Osteoblast (primary cell): ENCODE results near the gene C2. TPM values are rescaled to one million over a fixed set of nuclear protein-coding genes. Genes with fewer than 3 reads are reported as not detected.
A peak's percentile ranks its signal among the peaks of the same experiment; 100 is the strongest.

Experiments used
- DNase-seq: peaks from one replicate; pipeline ENCODE4 v3.0.0; 2011; ENCODE audit warnings: low spot score, mixed read lengths; ENCODE audit not compliant: insufficient read length; ENCODE audit errors: missing footprints
- H2AFZ ChIP-seq: 2 replicates; pipeline ENCODE4 v1.6.0; 2011; ENCODE audit warnings: mild to moderate bottlenecking, low read length
- H3K27ac ChIP-seq: 2 replicates; pipeline ENCODE4 v1.5.1; 2011; ENCODE audit warnings: mild to moderate bottlenecking, low read depth, low read length, moderate library complexity
- H3K27me3 ChIP-seq: 2 replicates; pipeline ENCODE4 v1.6.0; 2012; ENCODE audit warnings: mild to moderate bottlenecking, control low read depth, inconsistent platforms, low read length, moderate library complexity; ENCODE audit not compliant: insufficient read depth
- H3K36me3 ChIP-seq: 2 replicates; pipeline ENCODE4 v1.5.1; 2011; ENCODE audit warnings: mild to moderate bottlenecking, low read length, control low read depth, moderate library complexity; ENCODE audit not compliant: insufficient read depth
- H3K4me1 ChIP-seq: 2 replicates; pipeline ENCODE4 v1.5.1; 2011; ENCODE audit warnings: mild to moderate bottlenecking, low read length, control low read depth, moderate library complexity; ENCODE audit not compliant: insufficient read depth
- H3K4me2 ChIP-seq: 2 replicates; pipeline ENCODE4 v1.6.0; 2011; ENCODE audit warnings: mild to moderate bottlenecking, low read length; ENCODE audit not compliant: insufficient read depth
- H3K4me3 ChIP-seq: fragments of 200-600 bp; sonication (generic); 3 replicates; pipeline ENCODE4 v1.5.1; 2012; ENCODE audit warnings: mild to moderate bottlenecking, low read length, inconsistent platforms; ENCODE audit not compliant: insufficient read depth
- H3K79me2 ChIP-seq: 2 replicates; pipeline ENCODE4 v1.6.0; 2012; ENCODE audit warnings: mild to moderate bottlenecking, low read length, control low read depth, inconsistent platforms; ENCODE audit not compliant: insufficient read depth
- H3K9me3 ChIP-seq: 2 replicates; pipeline ENCODE4 v1.5.1; 2011; ENCODE audit warnings: low read depth, low read length, control low read depth
- H4K20me1 ChIP-seq: 2 replicates; pipeline ENCODE4 v1.6.0; 2012; ENCODE audit warnings: mild to moderate bottlenecking, low read length, control low read depth; ENCODE audit not compliant: insufficient read depth
- total RNA-seq: library from RNA; depleted of rRNA; stranded (reverse); fragments of >200 nt; gene quantifications from 2 replicates; pipeline ENCODE4 v1.2.3, GENCODE V29; 2012
- TF ChIP-seq, protein P1 (sequence below): IDR thresholded peaks from 2 replicates; pipeline ENCODE4 v1.5.1; 2011; ENCODE audit warnings: mild to moderate bottlenecking, low read depth, low read length, moderate library complexity; ENCODE audit errors: extremely low read depth

The C2 gene
- total RNA-seq, 1 donor: 12.7 TPM

DNA sequence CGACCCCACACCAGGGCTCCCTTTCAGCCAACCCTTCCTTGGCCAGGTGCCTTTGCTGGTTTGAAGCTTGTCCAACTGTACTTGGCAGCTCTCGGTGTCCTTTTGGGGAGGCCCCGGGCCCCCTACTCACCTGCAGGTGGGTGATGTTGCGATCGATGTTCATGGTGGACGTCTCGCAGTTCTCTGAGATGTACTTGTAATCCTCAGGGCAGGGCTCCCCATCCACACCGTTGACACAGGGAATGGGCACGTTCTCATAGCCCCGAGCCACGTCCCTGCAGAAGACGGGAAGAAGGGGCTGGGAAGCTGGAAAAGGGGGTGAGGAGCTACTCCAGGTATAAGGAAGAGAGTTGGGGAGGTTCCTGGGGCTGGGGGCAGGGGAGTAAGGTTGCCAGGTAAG lies 43.8 kb upstream of the C2 start:
- Histone ChIP-seq H4K20me1 (no peaks in the 10 kb centered on the region), H3K4me3 (no peak overlapping the region), H3K4me2 (no peak overlapping the region), H3K4me1 (no peaks in the 10 kb centered on the region), H3K9me3 (no peaks in the 10 kb centered on the region), H3K27ac (no peak overlapping the region), H3K36me3 (peaks cover 69% of the 10 kb centered on the region), H3K79me2 (no peaks in the 10 kb centered on the region), H2AFZ (no peak overlapping the region), H3K27me3 (no peaks in the 10 kb centered on the region)
- peak; percentile 25 for DNase-seq
- TF ChIP-seq, protein P1, sequence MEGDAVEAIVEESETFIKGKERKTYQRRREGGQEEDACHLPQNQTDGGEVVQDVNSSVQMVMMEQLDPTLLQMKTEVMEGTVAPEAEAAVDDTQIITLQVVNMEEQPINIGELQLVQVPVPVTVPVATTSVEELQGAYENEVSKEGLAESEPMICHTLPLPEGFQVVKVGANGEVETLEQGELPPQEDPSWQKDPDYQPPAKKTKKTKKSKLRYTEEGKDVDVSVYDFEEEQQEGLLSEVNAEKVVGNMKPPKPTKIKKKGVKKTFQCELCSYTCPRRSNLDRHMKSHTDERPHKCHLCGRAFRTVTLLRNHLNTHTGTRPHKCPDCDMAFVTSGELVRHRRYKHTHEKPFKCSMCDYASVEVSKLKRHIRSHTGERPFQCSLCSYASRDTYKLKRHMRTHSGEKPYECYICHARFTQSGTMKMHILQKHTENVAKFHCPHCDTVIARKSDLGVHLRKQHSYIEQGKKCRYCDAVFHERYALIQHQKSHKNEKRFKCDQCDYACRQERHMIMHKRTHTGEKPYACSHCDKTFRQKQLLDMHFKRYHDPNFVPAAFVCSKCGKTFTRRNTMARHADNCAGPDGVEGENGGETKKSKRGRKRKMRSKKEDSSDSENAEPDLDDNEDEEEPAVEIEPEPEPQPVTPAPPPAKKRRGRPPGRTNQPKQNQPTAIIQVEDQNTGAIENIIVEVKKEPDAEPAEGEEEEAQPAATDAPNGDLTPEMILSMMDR: no peak

- H3K27ac ChIP-seq: no peak overlapping the region
- H3K4me2 ChIP-seq: no peak overlapping the region
- no peaks in the 10 kb centered on the region for H3K4me1 ChIP-seq
- H3K27me3 ChIP-seq: no peaks in the 10 kb centered on the region
- H3K36me3 ChIP-seq: peaks cover 75% of the 10 kb centered on the region
- H2AFZ ChIP-seq: no peak overlapping the region
- no peaks in the 10 kb centered on the region for H3K79me2 ChIP-seq
- H3K4me3 ChIP-seq: no peak overlapping the region
- DNase-seq: peak; percentile 71
- H3K9me3 ChIP-seq: no peaks in the 10 kb centered on the region
- TF ChIP-seq, protein P1: no peak
- H4K20me1 ChIP-seq: no peaks in the 10 kb centered on the region
Measured at GRCh38 chr6:31884528-31885035, 42.9 kb upstream of the C2 start.

DNA sequence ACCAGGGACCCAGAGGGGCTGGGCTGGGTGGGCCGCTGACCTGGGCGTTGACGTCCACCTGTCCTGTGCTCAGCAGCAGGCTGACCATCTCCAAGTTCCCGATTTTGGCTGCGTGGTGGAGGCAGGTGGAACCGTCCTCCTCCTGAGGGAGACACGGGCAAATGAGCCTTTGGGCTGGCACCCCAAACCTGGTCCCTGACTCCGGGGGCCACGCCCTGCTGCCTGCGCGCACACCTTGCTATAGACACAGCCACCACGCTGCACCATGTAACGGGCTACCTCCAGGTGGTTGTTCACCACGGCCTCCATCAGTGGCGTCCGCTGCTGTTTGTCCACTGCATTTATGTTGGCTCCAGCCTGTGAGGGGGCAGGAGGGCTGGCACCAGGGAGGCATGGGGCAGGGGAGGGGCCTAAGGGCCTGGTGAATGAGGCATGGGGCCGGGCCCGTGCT lies 41.0 kb upstream of the C2 start:
- H3K9me3 ChIP-seq: no peaks in the 10 kb centered on the region
- H3K4me2 ChIP-seq: no peak overlapping the region
- TF ChIP-seq, protein P1: no peak
- H3K27me3 ChIP-seq: no peaks in the 10 kb centered on the region
- H3K36me3 ChIP-seq: peaks cover 65% of the 10 kb centered on the region
- H4K20me1 ChIP-seq: no peaks in the 10 kb centered on the region
- no peak overlapping the region for H2AFZ ChIP-seq
- H3K4me1 ChIP-seq: no peaks in the 10 kb centered on the region
- DNase-seq: peak; percentile 11
- H3K79me2 ChIP-seq: no peaks in the 10 kb centered on the region
- no peak overlapping the region for H3K27ac ChIP-seq
- no peak overlapping the region for H3K4me3 ChIP-seq

- H3K4me1 ChIP-seq: no peaks in the 10 kb centered on the region
- H4K20me1 ChIP-seq: no peaks in the 10 kb centered on the region
- H3K79me2 ChIP-seq: no peaks in the 10 kb centered on the region
- H2AFZ ChIP-seq: no peak overlapping the region
- DNase-seq: peak; percentile 86
- no peaks in the 10 kb centered on the region for H3K27me3 ChIP-seq
- H3K9me3 ChIP-seq: no peaks in the 10 kb centered on the region
- TF ChIP-seq, protein P1: no peak
- H3K27ac ChIP-seq: no peak overlapping the region
- H3K36me3 ChIP-seq: peaks cover 70% of the 10 kb centered on the region
- H3K4me2 ChIP-seq: no peak overlapping the region
- H3K4me3 ChIP-seq: no peak overlapping the region
Measured at GRCh38 chr6:31887173-31888007, 40.1 kb upstream of the C2 start.
